Chondrocyte (in vitro differentiated cells): ENCODE measurements around the gene MTARC2. TPM values are rescaled to one million over a fixed set of nuclear protein-coding genes. Genes with fewer than 3 reads are reported as not detected.

Experiments used
- DNase-seq: peaks from one replicate; pipeline ENCODE4 v3.0.0; 2021; ENCODE audit warnings: mixed read lengths, low spot score
- H3K27ac Mint-ChIP-seq: one replicate; pipeline ENCODE4 v1.8.0; 2021; ENCODE audit warnings: mild to moderate bottlenecking, moderate library complexity, mixed read lengths; ENCODE audit not compliant: unreplicated experiment
- H3K27me3 Mint-ChIP-seq: 2 replicates; pipeline ENCODE4 v1.8.0; 2021; ENCODE audit warnings: low read depth, mixed read lengths
- H3K36me3 Mint-ChIP-seq: 2 replicates; pipeline ENCODE4 v1.8.0; 2021; ENCODE audit warnings: low read depth, mixed read lengths
- H3K4me1 Mint-ChIP-seq: 2 replicates; pipeline ENCODE4 v1.8.0; 2021; ENCODE audit warnings: low read depth, mild to moderate bottlenecking, mixed read lengths
- H3K4me3 Mint-ChIP-seq: one replicate; pipeline ENCODE4 v1.8.0; 2021; ENCODE audit warnings: mild to moderate bottlenecking, moderate library complexity, mixed read lengths; ENCODE audit not compliant: unreplicated experiment
- H3K9me3 Mint-ChIP-seq: 2 replicates; pipeline ENCODE4 v1.8.0; 2021; ENCODE audit warnings: low read depth, mixed read lengths
- total RNA-seq: library from RNA; stranded (reverse); gene quantifications from 3 replicates; pipeline ENCODE4 v1.2.1, GENCODE V29; 2021
- TF ChIP-seq, protein P1 (sequence below): fragments of 200-600 bp; sonication (generic); IDR thresholded peaks from 2 replicates; pipeline ENCODE4 v1.5.0; 2021; ENCODE audit warnings: antibody characterized with exemption, mild to moderate bottlenecking, moderate library complexity

Gene MTARC2
- total RNA-seq, 1 donor from 2014 or later: 19.5 TPM

DNA sequence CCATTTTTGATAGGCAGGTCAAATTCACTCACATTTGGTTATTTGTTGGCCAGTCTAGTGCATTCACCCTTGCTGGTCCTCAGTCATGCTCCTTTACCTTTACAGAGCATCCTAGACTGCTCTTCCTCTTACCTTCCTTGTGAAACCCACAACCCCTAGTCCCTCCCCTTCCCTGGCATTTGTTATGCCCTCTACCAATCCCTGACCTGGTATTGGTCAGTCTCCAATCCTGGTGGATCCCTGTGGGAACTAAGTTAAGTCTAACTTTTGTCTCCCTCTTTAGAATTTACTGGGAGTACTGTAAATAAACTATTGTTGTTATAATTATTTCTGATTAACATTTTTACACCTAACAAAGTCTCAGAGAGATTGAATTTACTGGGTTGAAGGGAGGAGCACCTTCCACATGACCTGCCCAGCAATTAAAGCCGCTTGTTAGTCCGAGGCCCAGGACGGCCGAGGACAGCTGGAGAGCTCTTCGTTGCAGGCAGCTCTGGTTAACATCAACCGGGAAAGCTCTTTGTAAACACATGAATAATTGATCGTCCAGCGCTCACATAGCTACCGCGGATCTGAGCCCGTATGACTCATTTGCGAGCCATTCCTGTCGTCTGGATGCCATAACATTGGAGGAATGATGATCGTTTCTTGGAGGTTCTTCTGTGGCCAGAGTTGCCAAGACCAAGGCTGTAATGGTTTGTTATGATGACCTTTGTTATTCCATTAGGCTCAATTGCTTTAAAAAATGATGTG, 70.5 kb downstream of the MTARC2 start:
- H3K36me3 Mint-ChIP-seq: no peaks in the 10 kb centered on the region
- H3K4me1 Mint-ChIP-seq: peaks cover 14% of the 10 kb centered on the region
- TF ChIP-seq, protein P1, sequence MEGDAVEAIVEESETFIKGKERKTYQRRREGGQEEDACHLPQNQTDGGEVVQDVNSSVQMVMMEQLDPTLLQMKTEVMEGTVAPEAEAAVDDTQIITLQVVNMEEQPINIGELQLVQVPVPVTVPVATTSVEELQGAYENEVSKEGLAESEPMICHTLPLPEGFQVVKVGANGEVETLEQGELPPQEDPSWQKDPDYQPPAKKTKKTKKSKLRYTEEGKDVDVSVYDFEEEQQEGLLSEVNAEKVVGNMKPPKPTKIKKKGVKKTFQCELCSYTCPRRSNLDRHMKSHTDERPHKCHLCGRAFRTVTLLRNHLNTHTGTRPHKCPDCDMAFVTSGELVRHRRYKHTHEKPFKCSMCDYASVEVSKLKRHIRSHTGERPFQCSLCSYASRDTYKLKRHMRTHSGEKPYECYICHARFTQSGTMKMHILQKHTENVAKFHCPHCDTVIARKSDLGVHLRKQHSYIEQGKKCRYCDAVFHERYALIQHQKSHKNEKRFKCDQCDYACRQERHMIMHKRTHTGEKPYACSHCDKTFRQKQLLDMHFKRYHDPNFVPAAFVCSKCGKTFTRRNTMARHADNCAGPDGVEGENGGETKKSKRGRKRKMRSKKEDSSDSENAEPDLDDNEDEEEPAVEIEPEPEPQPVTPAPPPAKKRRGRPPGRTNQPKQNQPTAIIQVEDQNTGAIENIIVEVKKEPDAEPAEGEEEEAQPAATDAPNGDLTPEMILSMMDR: no peak
- no peaks in the 10 kb centered on the region for H3K9me3 Mint-ChIP-seq
- H3K4me3 Mint-ChIP-seq: no peak overlapping the region
- H3K27ac Mint-ChIP-seq: peak overlapping the region; percentile 56
- DNase-seq: no peak
- H3K27me3 Mint-ChIP-seq: peaks cover 2% of the 10 kb centered on the region

DNA sequence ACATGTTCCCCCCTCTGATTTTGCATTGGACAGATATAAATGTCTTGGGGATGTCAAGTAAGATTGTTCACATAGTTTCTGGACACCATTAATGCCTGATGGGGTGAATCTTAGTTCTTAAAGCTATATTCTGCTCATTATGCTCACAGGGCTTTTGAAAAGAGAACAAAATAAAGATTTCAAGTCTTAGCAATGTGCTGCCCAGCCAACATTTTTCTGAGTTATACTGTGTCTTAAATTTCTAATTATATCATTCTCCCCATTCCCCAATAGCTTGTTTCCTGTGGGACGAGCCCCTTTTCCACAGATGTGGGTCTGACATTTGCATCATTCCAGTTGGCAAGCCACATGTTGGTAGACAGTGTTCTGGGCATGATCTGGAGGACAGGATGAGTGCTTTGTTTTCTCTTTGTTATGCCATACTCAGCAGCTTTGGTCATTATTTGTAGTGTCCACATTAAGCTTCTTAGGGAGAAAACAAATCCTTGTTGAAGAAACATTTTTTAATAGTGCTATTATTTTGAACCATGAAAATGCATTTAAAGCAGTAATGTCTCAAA, 71.4 kb downstream of the MTARC2 start:
- H3K27me3 Mint-ChIP-seq: peaks cover 2% of the 10 kb centered on the region
- TF ChIP-seq, protein P1: no peak
- H3K27ac Mint-ChIP-seq: no peak overlapping the region
- H3K4me1 Mint-ChIP-seq: peaks cover 19% of the 10 kb centered on the region
- DNase-seq: no peak
- no peaks in the 10 kb centered on the region for H3K36me3 Mint-ChIP-seq
- H3K9me3 Mint-ChIP-seq: no peaks in the 10 kb centered on the region
- no peak overlapping the region for H3K4me3 Mint-ChIP-seq

DNA sequence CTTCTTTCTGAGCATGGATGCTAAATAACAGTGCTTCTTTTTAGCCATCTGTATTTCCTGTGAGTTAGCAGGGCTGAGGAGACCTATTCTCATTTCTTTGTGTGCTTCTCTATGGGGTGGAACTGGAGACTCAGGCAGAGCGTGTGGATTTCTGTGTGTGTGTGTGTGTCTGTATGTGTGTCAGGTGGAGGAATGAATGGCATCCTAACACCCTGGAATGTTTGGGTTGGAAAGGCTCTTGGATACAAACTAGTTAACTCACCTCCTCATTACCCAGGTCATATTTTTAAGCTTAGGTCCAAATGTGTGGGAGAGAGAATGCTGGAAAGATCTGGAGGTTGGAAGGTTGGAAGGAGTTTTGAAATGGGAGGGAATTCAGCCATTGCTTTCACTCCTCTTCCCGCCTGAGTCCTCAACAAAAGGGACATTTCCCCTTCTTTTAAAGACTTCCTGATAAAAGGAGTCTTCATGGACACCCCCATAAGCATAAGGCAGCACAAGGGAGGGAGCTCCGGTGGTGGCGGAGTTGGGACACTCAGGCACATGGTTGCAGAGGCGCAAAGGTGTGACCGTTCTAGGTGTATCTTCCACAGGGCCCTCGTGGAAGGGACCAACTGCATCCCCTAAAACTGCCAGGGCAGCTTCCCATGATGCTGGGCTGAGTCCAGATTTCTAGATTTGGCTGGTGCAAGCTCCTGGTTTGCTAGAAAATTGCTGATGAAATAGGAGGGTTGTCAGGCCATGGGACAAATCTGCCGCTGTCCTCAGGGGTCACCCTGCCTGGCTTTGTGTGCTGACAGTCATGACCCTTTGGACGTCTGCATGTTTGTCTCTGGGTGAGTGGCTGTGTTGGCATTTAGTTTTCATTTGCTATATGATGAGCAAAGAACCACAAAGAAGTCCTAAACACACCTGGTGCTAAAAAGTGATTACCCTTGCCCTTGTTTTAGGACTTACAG, 76.2 kb downstream of the MTARC2 start:
- Mint-ChIP-seq H3K27me3 (peaks cover 2% of the 10 kb centered on the region), H3K4me1 (peaks cover 15% of the 10 kb centered on the region), H3K36me3 (no peaks in the 10 kb centered on the region), H3K4me3 (no peak overlapping the region), H3K27ac (no peak overlapping the region), H3K9me3 (no peaks in the 10 kb centered on the region)
- TF ChIP-seq, protein P1: no peak
- no peak for DNase-seq

DNA sequence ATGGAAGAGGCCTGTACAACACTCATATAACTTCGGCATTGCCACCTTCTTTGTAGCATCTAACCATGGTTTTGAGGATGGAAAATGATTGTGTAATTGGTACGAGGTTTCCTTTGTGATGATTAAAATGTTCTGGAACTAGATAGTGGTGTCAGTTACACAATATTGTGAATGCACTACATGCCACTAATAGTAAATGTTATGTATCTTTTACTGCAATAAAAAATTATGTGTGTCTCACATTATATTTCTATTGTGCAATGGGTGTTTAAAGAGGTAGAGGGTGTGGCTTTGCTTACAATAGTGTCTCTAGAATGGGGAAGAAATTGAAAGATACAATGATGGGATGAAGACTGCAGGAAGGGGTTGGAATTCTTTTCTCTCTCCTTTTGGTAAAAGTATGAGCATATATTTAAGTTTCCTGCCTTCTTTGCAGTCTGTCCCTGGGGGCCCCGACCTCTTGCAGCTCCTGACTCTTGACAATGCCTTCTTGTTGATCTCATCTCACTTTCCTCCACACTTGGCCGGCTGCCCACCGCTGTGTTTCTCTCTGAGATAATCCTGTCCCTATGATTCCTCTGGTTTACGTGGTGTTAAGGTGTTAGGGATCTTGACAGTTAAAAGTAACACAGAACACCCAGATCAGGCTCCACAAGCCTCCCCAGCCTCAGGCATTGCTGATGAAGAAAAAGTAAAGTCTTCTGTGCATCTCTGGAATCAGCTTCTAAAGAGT, 77.9 kb downstream of the MTARC2 start:
- Mint-ChIP-seq H3K4me3 (no peak overlapping the region), H3K27ac (no peak overlapping the region), H3K27me3 (peaks cover 2% of the 10 kb centered on the region), H3K9me3 (peaks cover 3% of the 10 kb centered on the region), H3K36me3 (no peaks in the 10 kb centered on the region), H3K4me1 (peaks cover 14% of the 10 kb centered on the region)
- no peak for DNase-seq
- TF ChIP-seq, protein P1: no peak
